KMS-11 (cell line): ENCODE data around the gene CSNK1D.

Experiments used
- H2AFZ ChIP-seq: fragments of 200-600 bp; sonication (generic); 2 replicates; pipeline ENCODE4 v1.6.1; 2016; ENCODE audit warnings: antibody characterized with exemption, mixed run types, low read depth
- H3K27ac ChIP-seq: fragments of 200-600 bp; sonication (generic); 2 replicates; pipeline ENCODE4 v1.6.1; 2016; ENCODE audit warnings: mild to moderate bottlenecking, mixed run types
- H3K27me3 ChIP-seq: fragments of 200-600 bp; sonication (generic); 2 replicates; pipeline ENCODE4 v1.6.1; 2017; ENCODE audit warnings: mild to moderate bottlenecking, low read depth, mixed run types, moderate library complexity; ENCODE audit not compliant: insufficient read depth
- H3K36me3 ChIP-seq: fragments of 200-600 bp; sonication (generic); 2 replicates; pipeline ENCODE4 v1.6.1; 2017; ENCODE audit warnings: mild to moderate bottlenecking, mixed run types; ENCODE audit not compliant: insufficient read depth
- H3K4me1 ChIP-seq: fragments of 200-600 bp; sonication (generic); 2 replicates; pipeline ENCODE4 v1.6.1; 2016; ENCODE audit warnings: mild to moderate bottlenecking, low read depth, mixed run types; ENCODE audit not compliant: poor library complexity, severe bottlenecking
- H3K4me2 ChIP-seq: fragments of 200-600 bp; sonication (generic); 2 replicates; pipeline ENCODE4 v1.7.0; 2016; ENCODE audit warnings: mild to moderate bottlenecking, mixed run types
- H3K4me3 ChIP-seq: fragments of 200-600 bp; sonication (generic); IDR thresholded peaks from 2 replicates; pipeline ENCODE4 v1.6.1; 2017; ENCODE audit warnings: low read depth, low read length, mixed read lengths; ENCODE audit not compliant: insufficient read depth
- H3K79me2 ChIP-seq: fragments of 200-600 bp; sonication (generic); 2 replicates; pipeline ENCODE4 v1.6.1; 2016; ENCODE audit warnings: low read depth, mixed run types; ENCODE audit not compliant: insufficient read depth
- H3K9ac ChIP-seq: fragments of 200-600 bp; sonication (generic); 2 replicates; pipeline ENCODE4 v1.6.1; 2016; ENCODE audit warnings: mild to moderate bottlenecking, mixed run types
- H4K20me1 ChIP-seq: fragments of 200-600 bp; sonication (generic); 2 replicates; pipeline ENCODE4 v1.6.1; 2016; ENCODE audit warnings: mild to moderate bottlenecking, mixed run types; ENCODE audit not compliant: insufficient read depth
- CTCF ChIP-seq: fragments of 200-600 bp; sonication (generic); conservative IDR thresholded peaks from 2 replicates; pipeline ENCODE4 v1.6.1; 2017; ENCODE audit warnings: low read depth, mild to moderate bottlenecking, antibody characterized with exemption, low read length, moderate library complexity, mixed read lengths

The CSNK1D gene

DNA sequence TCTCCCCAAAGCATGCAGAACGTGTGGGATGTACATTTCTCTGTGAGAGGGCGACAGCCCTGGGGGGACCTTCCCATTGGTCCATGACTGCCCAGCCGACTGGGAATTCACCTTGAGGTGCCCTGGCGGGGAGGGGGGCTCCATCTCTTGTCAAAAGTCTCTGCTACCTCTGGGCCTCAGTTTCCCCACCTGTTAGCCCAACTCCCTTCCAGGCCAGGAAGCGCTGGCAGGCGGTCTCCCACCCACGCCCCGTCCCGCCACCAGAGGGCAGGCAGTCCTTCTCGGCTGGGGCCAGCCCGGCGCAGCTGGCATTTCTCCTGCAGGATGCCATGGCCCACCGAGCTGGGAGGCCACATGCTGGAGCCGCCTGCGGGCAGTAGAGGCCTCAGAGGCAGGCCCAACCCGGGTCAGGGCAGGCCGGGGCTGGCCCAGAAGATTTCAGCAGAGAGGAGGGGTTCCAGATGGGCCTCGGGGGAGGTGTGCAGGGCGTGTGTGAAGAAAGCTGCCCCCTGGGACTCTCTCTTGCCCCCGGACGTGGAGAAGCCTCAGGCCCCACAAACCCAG is 27.3 kb upstream of the CSNK1D start:
- Histone ChIP-seq H3K79me2 (no peaks in the 10 kb centered on the region), H2AFZ (peak overlapping the region; percentile 44; the same call in 1 of the 2 replicates), H3K4me1 (peaks cover 40% of the 10 kb centered on the region), H3K4me3 (no peak overlapping the region), H3K36me3 (no peaks in the 10 kb centered on the region), H3K4me2 (no peak overlapping the region), H4K20me1 (no peaks in the 10 kb centered on the region), H3K9ac (no peak overlapping the region), H3K27ac (no peak overlapping the region), H3K27me3 (no peaks in the 10 kb centered on the region)
- peak; percentile 76 for TF ChIP-seq CTCF

DNA sequence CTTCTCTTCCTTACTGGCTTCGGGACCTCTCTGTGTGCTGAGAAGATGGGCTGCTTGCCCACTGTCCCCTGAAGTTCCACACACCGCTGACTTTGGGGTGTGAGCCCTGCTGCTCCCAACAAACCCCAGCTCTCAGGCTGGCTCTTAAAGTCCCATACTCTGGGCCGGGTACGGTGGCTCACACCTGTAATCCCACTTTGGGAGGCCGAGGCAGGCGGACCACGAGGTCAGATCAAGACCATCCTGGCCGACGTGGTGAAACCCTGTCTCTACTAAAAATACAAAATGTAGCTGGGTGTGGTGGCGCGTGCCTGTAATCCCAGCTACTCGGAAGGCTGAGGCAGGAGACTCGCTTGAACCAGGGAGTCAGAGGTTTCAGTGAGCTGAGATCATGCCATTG is 26.7 kb upstream of the CSNK1D start:
- no peaks in the 10 kb centered on the region for H3K36me3 ChIP-seq
- no peak overlapping the region for H3K4me3 ChIP-seq
- no peaks in the 10 kb centered on the region for H3K27me3 ChIP-seq
- no peaks in the 10 kb centered on the region for H4K20me1 ChIP-seq
- no peak overlapping the region for H2AFZ ChIP-seq
- no peak for TF ChIP-seq CTCF
- H3K4me2 ChIP-seq: no peak overlapping the region
- H3K9ac ChIP-seq: no peak overlapping the region
- H3K79me2 ChIP-seq: no peaks in the 10 kb centered on the region
- H3K27ac ChIP-seq: no peak overlapping the region
- H3K4me1 ChIP-seq: peaks cover 45% of the 10 kb centered on the region

GRCh38 chr17:82299452-82299851 is 26.0 kb upstream of the CSNK1D start:
- Histone ChIP-seq H3K4me2 (no peak overlapping the region), H2AFZ (no peak overlapping the region), H3K4me3 (no peak overlapping the region), H3K4me1 (peaks cover 45% of the 10 kb centered on the region), H3K9ac (no peak overlapping the region), H4K20me1 (no peaks in the 10 kb centered on the region), H3K79me2 (no peaks in the 10 kb centered on the region), H3K36me3 (no peaks in the 10 kb centered on the region), H3K27me3 (no peaks in the 10 kb centered on the region), H3K27ac (no peak overlapping the region)
- no peak for TF ChIP-seq CTCF

DNA sequence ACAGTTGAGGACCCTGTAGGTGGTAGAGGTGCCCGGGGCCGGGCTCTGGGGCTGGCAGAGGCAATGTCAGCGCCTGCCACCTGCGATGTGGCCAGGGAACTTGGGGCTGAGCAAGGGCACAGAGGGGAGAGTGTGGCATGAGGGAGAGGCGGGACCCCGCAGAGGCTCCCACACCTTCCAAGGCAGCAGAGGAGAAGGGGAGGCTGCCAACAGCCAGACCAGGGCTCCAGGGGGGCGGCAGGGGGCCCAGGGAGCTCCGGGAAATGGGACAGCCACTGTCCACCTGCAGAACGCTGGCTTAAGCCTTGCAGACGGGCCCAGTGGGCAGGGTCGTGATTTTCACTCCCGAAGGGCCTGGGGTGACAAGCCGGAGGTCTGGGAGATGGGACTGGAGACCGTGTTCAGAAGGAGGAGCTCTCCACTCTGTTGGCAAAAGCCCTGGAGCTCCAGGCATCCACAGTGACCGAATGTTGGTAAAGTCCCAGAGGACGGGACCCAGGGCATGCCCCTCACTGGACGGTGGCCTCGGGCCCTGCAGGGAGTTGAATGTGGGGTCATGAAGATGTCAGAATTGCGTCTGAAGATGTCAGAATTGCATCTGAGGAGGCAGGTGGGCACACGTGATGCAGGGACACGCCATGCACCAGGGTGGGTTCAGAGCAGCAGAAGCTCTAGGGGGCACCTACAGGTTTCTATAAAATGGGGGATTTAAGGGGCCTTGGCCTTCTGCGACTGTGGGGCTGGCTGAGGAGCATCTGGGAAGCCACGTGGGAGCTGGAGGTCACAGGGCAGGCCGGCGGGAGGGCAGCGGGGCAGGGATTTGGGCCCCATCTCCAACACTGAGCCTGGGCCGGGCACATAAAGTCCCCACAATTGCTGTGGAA is 25.3 kb upstream of the CSNK1D start:
- Histone ChIP-seq H3K9ac (peak overlapping the region; percentile 71), H3K4me1 (peaks cover 51% of the 10 kb centered on the region), H3K27ac (peak overlapping the region; percentile 77), H3K4me3 (no peak overlapping the region), H3K36me3 (no peaks in the 10 kb centered on the region), H3K79me2 (no peaks in the 10 kb centered on the region), H4K20me1 (no peaks in the 10 kb centered on the region), H3K27me3 (no peaks in the 10 kb centered on the region), H3K4me2 (peak overlapping the region; percentile 82; the same call in 1 of the 2 replicates), H2AFZ (peak overlapping the region; percentile 85; the same call in 1 of the 2 replicates)
- TF ChIP-seq CTCF: no peak
